Activated CD4-positive, alpha-beta T cell treated with anti-CD3 and anti-CD28 coated beads, Interleukin-2, amount 50 U/mL, for 24 hours (primary cell): ENCODE measurements around the gene RSPO4.
"Not testable (repeated sequence)": the region's sequence is repeated elsewhere in the genome, so short reads cannot be mapped to it uniquely, and the experiment has no call there.

ENCODE experiments used
- DNase-seq, 2 donors: peaks; one replicate each; pipeline ENCODE4 v3.0.0-alpha.2; 2020; ENCODE audit warnings: low read depth in 1 of 2, low spot score in 1 of 2

Gene RSPO4

DNA sequence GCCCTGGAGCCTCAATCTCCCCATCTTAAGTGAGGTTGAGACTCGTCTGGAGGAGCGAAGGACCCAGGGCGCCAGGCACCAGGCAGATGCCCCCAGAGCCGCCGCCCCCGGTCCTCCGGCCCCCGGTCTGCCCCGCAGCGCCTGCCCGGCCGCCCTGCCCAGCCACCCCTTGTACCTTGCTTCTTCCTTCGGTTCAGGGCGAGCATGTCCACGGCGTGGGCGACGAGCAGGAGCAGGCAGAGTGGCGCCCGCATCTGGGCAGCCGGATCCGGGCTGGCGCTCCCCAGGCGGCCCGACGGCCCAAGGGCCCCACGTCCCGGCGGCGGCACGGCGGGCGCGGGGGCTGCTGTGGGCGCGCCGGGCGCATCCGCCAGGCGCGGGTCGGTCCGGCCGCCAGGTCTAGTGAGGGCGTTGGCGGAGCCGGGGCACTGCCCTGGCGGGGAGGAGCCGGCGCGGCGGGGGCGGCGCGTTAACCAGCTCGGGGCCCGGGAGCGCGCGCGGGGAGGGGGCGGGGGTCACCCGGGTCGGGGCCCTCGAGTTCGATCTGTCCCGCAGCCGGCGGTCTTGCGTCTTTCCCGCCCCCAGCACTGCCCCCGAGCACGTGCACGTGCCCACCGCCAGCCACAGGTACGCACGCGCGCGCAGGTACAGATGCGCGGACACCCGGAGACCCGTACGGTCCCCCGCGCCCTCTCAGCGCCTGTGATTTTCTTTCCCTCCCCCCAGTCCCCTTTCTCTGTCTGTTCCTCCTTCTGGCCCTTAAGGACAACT lies at the start of gene RSPO4:
TSS of gene RSPO4 (minus strand) at position 401 of the 771 bp plus-strand sequence. CDS start at position 254, 147 bp downstream.
- DNase-seq = no peak

DNA sequence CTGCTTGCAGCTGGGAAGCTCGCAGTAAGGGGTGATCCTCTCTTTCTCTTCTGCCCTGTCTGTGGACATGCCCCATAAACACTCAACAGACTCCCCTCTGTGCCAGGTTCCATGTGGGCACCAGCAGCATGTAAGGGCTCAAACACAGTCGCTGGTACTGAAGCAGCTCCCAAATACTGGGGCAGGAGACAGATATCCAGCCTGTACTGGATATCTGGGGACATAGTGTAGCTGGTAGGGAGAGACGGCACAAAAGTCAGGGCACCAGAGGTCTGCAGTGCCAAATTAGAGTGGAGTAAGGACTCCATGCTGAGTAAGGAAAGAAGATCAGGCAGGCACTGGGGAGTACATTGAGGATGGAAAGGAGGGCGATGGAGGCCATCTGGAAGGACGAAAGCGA lies 48.3 kb upstream of the RSPO4 start:
- no peak for DNase-seq

DNA sequence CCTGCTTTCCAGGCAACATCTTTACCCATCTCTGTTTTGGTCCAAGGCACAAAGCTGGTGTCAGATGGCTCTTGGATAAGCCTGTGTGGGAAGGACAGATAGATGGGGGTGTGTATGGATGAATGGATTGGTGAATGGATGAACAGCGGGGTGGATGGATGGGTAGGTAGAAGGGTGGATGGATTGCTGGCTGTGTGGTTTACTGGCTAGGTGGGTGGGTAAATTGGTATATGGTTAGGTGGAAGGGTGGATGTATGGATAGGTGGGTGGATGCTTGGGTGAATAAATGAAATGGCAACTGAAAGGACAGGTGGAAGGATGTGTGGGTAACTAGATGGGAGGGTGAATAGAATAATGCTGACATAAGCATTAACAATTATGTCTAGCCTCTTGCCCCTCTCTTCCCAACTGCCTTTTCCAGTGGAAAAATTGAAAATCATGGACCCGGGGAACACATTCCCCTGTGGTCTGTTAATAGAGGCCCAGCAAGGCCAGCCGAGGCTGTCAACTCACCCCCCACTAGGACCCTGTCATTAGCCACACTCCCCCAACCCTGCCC lies 43.8 kb upstream of the RSPO4 start:
- no peak for DNase-seq

DNA sequence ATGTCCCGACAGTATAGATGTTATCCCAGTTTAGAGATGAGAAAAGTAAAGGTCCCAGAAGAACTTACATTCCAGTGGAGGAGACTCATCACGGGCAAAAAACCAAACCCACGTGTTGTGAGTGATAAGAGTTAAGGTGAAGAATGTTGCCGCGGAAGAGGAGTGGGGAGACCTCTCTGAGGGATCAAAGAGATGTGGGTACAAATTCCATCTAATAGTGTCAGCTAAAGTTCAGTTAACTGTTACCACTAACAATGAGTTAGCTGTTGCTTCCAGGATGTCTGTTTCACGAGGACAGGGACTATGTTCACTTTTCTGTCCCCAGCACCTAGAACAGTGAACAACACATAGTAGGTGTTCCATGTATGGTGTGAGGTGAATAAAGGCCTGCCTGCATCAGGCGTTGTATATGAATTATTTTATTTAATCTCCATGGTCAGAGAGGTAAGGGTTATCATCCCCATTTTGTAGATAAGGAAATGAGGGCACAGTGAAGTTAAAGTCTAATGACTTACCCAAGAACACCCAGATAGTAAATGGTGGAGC lies 39.8 kb upstream of the RSPO4 start:
- no peak for DNase-seq

DNA sequence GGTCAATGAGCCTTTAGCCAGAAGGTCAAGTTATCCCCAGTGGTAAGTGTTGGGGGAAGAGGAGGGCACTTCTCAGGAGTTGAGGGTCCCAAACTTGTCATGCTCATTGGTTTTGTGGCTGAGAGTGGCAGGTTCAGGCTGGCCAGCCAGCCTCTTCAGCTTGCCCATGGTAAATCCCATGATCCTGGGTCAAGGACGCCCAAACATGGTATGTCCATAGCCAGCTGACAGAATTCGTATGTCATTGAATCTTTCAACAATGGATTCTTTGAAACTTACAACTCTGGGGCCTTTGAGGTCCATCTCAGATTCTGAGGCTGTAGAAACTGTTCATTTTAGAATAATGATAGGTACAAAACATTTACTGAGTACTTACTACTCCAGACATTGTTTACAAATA lies 36.1 kb upstream of the RSPO4 start:
- no peak for DNase-seq

DNA sequence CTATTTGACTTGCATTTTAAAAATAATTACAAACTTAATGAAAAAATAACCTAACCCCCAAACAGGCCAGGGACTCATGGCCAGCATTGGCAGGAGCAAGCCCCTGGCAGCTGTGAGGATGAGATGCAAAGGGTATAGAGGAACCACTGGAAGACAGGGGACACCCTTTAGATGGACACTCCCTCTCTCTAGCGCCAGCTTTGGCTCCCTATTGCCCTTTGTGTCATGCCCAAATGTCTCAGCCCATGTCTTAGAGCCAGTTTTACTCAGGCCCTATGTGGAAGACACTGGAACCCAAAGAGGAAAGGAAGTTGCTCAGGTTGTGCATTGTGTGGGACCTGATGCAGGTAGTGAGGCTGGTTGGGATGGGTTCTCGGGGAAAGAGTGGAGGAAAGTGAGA lies 34.9 kb upstream of the RSPO4 start:
- no peak for DNase-seq

DNA sequence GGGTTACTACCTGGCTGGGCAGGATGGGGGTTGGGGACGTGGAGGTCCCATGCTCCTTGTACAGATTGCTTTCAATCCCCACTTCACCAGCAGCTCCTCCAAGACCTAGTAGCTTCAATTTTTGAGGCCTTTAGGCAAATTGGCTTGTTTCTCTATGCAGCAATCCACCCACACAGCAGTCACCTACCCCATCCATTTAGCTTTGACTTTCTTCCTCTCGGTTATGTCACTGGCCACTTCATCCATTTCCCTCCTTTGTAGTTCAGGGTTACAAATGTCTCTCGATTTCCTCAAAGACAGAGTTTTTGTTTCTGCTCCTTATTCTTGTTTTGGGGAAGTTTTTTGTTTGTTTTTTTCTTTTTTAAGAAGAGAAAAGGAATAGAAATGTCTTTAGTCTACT lies 33.4 kb upstream of the RSPO4 start:
- no peak for DNase-seq

DNA sequence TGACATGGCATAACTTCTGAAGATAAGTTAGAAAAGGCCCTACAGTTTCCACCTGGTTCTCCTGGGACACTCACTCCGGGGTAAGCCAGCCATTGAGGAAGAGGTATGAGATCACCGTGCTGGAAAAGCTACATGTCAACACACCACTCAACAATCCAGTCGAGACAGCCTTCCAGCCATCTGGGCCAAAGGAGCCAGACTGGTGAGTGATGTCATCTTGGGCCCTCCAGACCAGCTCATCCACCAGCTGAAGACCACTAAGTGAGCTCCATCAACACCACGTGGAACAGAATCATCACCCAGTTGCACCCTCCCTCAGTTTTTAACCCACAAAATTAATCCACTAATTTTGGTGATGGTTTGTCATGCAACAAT lies 32.3 kb upstream of the RSPO4 start:
- no peak for DNase-seq

DNA sequence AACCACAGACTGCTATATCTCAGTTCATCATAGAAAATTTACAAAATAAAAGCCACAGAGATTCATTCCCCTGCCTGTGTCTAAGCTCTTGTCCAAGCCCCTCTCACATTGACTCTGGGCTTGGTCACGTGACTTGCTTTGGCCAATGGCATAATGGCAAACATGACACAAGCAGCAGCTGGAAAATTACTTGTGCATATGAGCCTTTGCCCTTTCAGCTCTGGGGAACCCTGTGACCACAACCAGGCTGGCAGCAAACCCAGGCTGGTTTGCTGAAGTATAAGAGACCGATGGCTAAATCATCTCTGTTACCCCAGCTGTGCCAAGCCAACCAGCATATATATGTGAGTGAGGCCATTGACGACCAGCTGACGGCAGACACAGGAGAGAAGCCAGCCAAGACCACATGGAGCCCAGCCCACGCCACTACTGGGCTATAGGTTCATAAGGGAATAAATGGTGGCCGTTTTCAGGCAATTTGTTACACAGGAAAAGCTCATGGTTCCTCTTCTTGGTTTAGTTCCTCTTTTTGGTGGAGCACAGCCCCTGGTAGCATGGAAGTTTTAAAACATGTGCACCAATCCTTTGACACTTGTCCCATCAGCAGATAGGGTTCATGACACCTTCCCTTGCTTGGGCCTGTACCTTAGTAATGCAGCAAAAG lies 31.8 kb upstream of the RSPO4 start:
- DNase-seq = no peak

DNA sequence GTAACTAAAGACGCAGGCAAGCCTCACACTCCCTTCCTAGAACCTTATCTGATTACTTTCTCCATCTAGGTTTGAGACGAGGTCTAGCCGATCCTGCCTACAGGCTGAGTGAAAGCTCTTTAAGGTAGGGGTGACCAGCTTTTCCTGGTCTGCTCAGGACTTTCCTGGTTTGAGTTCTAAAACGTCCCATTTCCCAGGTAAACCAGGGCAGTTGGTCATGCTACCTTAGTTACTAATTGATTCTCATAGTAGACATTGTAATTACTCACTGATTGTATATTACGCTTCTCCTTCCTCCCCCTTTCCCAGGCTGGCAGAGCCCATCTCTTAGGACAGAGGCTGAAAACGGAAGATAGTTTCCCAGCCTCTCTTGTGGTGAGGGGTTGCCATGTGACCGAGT lies 27.9 kb upstream of the RSPO4 start:
- DNase-seq = no peak

DNA sequence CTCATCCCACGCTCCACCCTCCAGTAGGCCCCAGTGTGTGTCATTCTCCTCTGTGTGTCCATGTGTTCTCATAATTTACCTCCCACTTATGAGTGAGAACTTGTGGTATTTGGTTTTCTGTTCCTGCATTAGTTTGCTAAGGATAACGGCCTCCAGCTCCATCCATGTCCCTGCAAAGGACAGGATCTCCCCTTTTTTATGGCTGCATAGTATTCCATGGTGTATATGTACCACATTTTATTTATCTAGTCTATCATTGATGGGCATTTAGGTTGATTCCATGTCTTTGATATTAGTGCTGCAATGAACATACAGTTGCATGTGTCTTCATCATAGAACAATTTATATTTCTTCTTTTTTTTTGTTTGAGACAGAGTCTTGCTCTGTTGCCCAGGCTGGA lies 24.1 kb upstream of the RSPO4 start:
- not testable (repeated sequence) for DNase-seq

DNA sequence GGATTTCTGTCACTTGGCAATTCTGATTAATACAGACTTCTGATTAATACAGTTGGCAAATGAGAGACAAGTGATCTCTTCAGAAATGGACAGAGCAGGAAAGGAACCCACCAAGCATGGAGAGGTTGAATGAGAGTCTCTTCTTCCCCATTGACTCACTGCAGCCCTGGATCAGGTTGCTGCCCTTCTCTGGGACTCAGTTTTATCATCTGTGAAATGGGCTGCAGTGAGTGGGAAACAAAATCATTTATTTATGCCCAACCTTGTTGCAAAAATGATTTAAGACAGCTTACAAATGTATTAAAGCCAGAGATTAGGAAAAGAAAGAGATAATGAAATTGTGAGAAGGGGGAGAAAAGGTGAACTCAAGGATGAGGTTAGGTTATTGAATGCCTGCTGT lies 20.8 kb upstream of the RSPO4 start:
- no peak for DNase-seq

DNA sequence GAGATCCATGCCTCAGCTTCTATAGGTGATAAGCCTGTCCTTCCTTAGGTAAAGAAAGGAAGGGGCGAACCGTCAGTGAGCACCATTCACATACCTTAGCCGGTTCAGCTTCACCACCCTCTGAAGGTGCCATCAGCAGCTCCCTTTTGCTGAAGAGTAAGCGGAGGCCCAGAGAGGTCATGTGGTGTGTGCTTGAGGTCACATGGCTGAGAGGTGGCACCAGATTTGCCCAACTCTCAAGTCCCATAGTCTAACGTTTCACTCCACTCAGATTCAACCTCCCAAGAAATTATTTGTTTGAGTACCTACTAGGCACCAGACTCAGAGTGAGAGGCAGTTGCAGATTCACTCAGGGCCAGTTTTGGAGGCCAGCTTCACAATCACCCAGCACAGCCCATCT lies 18.5 kb upstream of the RSPO4 start:
- DNase-seq = no peak

DNA sequence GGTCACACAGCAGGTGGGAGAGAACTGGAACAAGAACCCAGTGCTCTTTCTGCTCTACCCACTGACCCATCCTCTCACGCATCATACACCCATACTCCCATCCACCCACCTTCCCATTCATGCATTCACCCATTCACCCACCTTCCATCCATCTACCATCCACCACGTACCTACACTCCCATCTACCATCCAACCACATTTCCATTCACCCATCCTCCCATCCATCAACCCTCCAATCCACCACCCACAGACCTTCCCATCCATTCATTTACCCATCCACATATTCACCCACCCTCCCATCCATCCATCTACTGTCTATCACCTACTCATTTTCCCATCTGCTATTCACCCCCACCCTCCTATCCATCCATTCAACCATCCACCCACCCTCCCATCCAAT lies 17.2 kb upstream of the RSPO4 start:
- no peak for DNase-seq

DNA sequence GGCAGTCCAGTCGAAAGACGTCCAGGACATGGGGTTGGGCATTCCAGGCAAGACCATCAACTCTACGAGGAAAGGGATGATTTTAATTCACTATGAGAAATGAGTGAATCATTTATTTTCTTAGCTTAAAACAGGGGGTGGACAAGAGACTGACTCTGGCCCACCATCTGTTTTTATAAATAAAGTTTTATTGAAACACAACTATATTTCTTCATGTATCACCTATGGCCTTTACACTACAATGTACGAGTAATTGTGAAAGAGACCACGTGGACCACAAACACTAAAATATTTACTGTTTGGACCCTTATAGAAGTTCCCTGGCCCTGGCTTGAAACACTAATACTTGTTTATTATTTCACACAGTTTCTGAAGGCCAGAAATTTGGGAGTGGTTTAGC lies 15.6 kb upstream of the RSPO4 start:
- no peak for DNase-seq

DNA sequence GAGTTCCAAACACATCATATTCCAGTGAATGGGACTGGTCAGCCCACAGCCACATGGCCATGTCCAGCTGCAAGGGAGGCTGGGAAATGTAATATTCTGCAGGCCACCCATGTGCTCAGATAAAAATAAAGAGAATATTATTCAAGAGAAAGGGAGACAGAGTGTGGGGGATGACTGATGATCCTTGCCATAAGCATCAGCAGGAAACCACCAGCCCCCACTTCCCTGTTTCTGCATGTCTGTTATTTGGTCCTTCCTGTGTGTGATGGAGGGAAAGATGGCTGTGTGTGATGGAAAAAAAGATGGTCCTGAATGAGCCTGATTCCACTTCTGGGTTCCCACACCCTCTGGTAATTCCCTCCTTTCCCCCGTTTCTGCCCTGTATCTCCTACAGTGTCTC lies 13.1 kb upstream of the RSPO4 start:
- DNase-seq = no peak

DNA sequence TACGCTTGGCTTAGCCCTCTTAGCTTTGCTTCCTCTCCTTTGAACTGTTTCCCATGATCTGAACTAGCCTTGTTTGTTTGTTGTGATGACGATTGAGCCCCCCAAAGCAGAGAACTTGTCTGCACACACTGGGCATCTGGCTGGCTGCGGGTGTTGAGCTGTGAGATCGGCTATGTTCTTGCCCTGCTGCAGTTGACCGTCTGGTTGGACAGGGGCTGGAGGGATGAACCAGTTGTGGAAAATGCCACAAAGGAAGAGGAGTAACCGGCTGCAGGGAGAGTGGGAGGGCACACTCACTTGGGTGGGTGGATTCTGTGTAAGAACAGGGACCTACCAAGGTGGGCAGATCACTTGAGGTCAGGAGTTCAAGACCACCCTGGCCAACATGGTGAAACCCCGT lies 12.4 kb upstream of the RSPO4 start:
- no peak for DNase-seq

DNA sequence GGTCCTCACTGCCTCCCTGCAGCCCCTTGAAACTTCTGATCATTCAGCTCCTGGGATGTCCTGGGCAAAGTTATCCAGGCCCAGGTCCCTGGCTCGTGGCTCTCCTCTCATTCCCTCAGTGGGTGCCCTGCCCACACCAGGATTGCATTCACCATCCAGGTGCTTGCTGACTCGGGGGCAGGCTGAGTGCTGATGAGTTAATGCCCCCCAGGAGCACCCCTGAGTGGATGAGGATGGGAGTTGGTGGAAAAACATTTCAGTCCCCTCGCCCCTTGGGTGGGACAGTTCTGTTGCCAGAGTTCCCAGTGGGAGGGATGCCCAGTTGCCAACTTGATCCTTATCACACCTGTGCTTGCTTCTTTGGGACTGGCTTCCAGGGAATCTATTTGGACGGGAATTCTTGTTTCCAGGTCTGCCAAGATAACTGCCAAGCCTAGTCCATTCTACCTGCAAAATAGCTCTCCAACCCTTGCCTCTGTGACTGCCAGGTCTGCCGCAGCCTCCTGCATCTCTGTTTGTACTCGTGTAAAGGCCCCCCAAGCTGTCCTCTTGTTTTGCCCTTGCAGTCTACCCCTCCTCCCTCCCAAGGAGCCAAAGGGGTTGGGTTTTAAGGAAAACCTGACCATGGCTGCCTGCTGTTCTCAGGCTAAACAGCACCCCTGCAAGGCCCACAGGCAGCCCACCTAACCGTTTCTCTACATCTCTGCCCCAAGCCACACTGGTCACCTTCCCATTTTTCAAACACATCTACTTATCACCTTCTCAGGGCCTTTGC lies 11.6 kb upstream of the RSPO4 start:
- no peak for DNase-seq

DNA sequence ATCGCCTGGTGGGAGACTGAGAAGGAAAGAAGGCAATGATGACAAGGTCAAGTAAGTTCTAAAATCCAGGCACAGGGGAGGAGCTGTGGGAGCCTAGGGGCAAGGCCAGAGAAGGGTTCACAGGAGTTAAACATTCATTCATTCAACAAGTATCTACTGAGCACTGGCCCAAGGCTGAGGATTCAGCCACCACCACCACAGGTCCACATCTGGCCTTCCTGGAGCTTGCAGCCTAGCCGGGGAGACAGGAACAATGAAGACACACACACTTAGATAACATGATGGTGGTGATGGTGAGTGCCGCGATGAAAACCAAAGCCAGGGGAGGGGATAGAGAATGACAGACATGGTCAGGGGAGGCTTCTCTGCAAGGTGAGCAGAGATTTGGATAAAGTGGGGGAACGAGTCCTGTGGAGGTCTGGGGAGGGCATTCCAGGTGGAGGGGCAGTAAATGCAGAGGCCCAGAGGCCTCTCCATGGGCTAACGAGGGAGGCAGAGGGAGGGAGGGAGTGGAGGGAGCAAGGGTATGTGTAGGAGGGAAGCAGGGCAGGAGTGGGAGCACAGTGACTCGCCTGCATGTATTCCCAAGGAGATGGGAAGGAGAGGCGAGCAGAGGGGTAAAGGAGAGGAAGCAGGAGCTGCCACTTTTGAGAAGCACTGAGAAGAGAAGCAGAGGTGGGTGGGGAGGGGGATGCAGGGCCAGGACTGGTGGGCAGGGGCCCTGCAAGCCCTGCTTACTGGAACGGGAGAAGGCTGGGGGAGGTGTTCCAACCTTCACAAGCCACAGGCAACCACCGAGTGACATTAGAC lies 10.5 kb upstream of the RSPO4 start:
- no peak for DNase-seq

DNA sequence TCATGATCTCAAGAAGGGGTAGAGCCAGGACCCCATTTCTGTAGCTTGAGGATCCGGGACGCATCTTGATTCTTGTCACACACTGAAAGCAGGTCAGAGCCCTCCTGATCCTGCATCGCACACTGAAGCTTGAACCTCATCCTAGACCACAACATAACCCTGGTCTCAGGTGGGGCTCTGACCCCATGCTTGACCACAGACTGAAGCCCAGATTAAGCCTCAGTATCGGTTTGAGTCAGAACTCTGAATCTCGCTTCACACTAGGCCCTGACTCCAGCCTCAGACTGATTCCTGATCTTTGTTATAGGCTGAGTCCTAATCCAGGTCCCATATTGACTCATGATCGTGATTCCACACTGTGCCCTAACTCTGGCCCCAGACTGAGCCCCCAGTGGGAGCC lies 8.5 kb upstream of the RSPO4 start:
- no peak for DNase-seq
